K562 (cell line): ENCODE measurements around the gene ACOT9. TPM values are rescaled to one million over a fixed set of nuclear protein-coding genes. Genes with fewer than 3 reads are reported as not detected.

Experiments
- ATAC-seq: fragments of 200-7000 bp; cut with Tn5 transposase; 3 replicates; pipeline ENCODE4 v1.9.1; 2020; ENCODE audit warnings: moderate library complexity
- BruUV-seq: library from RNA; stranded (reverse); fragments of 400-500 nt; replicated peaks from 2 replicates; lab custom pipeline; 2021; lab: Mats Ljungman, UMichigan
- CTCF ChIA-PET: fragments of 300-600 bp; formaldehyde crosslinking; extraction: SDS; loops from one replicate; lab custom pipeline; 2021; ENCODE audit warnings: low intra/inter-chr PET ratio; lab: Yijun Ruan, JAX
- POLR2A ChIA-PET: fragments of 300-600, 350-650 bp; sonication (Branson Sonifier 250); formaldehyde crosslinking; extraction: SDS; loops from one replicate; lab custom pipeline; 2021; ENCODE audit warnings: antibody characterized with exemption, inconsistent platforms; lab: Yijun Ruan, JAX
- DNase-seq, 4 experiments: peaks; one replicate each; pipeline versions ENCODE4 v3.0.0 to v3.0.0-alpha.2; 2011 to 2018; ENCODE audit warnings: low spot score in 3 of 4, mixed read lengths in 3 of 4; ENCODE audit errors: extremely low read depth in 1 of 4
- FAIRE-seq: peaks from 2 replicates; lab custom pipeline; 2011; peaks lifted over from hg19 to GRCh38; lab: Jason Lieb, UNC
- H2AFZ ChIP-seq: 2 replicates; pipeline ENCODE4 v1.6.0; 2011; ENCODE audit warnings: low read depth, low read length, control low read depth, inconsistent platforms
- H3K27ac ChIP-seq: fragments of 200-600 bp; 3 replicates; pipeline ENCODE4 v1.8.0; 2011; ENCODE audit warnings: low read depth, mild to moderate bottlenecking, control low read depth, inconsistent platforms, low read length, moderate library complexity, mixed read lengths; ENCODE audit errors: extremely low read depth
- H3K27me3 ChIP-seq, 2 experiments: fragments of 300-600 bp in 1 of 2; 2 replicates in 1 of 2; 3 replicates in 1 of 2; pipeline versions ENCODE4 v1.6.0 to v1.8.0; 2011; ENCODE audit warnings: inconsistent platforms in 2 of 2, low read length in 2 of 2, mild to moderate bottlenecking in 1 of 2, mixed read lengths in 1 of 2, moderate library complexity in 1 of 2; ENCODE audit not compliant: control insufficient read depth in 2 of 2, insufficient read depth in 2 of 2
- H3K36me3 ChIP-seq: fragments of 300-600 bp; 3 replicates; pipeline ENCODE4 v1.8.0; 2011; ENCODE audit warnings: mild to moderate bottlenecking, low read length, inconsistent platforms; ENCODE audit not compliant: control insufficient read depth, insufficient read depth
- H3K4me1 ChIP-seq, 2 experiments: fragments of 200-600 bp in 1 of 2; replicated peaks in 1 of 2; 2 replicates in 1 of 2; 3 replicates in 1 of 2; pipeline versions ENCODE4 v1.5.1 to v1.8.0; 2011; ENCODE audit warnings: inconsistent platforms in 2 of 2, low read length in 2 of 2, mild to moderate bottlenecking in 1 of 2, mixed read lengths in 1 of 2, moderate library complexity in 1 of 2; ENCODE audit not compliant: control insufficient read depth in 2 of 2, insufficient read depth in 2 of 2
- H3K4me2 ChIP-seq: 2 replicates; pipeline ENCODE4 v1.6.1; 2011; ENCODE audit warnings: low read length, control low read depth, inconsistent platforms, mixed read lengths; ENCODE audit not compliant: insufficient read depth
- H3K4me3 ChIP-seq: fragments of 200-600 bp; sonication (generic), shearing (Covaris generic); 2 replicates; pipeline ENCODE4 v1.5.1; 2016; ENCODE audit warnings: control low read depth, inconsistent platforms
- H3K79me2 ChIP-seq: fragments of 200-600 bp; 3 replicates; pipeline ENCODE4 v1.8.0; 2011; ENCODE audit warnings: low read length, inconsistent platforms; ENCODE audit not compliant: control insufficient read depth, insufficient read depth
- H3K9ac ChIP-seq, 2 experiments: 2 replicates each; pipeline versions ENCODE4 v1.6.0 to v1.6.1; 2011; ENCODE audit warnings: low read depth in 2 of 2, low read length in 2 of 2, control low read depth in 1 of 2, inconsistent platforms in 1 of 2, mild to moderate bottlenecking in 1 of 2, mixed read lengths in 1 of 2; ENCODE audit not compliant: insufficient read depth in 1 of 2
- H3K9me1 ChIP-seq: one replicate; pipeline ENCODE4 v1.6.0; 2011; ENCODE audit warnings: inconsistent platforms, mild to moderate bottlenecking, low read length, moderate library complexity; ENCODE audit not compliant: control insufficient read depth, insufficient read depth
- H3K9me3 ChIP-seq: replicated peaks from 2 replicates; pipeline ENCODE4 v1.5.1; 2011; ENCODE audit warnings: low read depth, low read length, inconsistent platforms; ENCODE audit not compliant: control insufficient read depth, insufficient read depth
- H4K20me1 ChIP-seq: replicated peaks from 2 replicates; pipeline ENCODE4 v1.6.1; 2011; ENCODE audit warnings: low read length, inconsistent platforms, mixed read lengths; ENCODE audit not compliant: control insufficient read depth, insufficient read depth
- AFF4 ChIP-seq: sonication (generic); formaldehyde crosslinking; IDR thresholded peaks from 2 replicates; pipeline ENCODE4 v1.8.0; 2023; ENCODE audit warnings: mild to moderate bottlenecking, missing genetic modification reagents
- ATF1 ChIP-seq, 2 experiments: fragments of 450-650 bp in 1 of 2; IDR thresholded peaks; 2 replicates each; pipeline ENCODE4 v1.6.1; 2016; ENCODE audit warnings: missing compliant biosample characterization in 1 of 2, missing genetic modification characterization in 1 of 2
- ERF ChIP-seq: fragments of 450-650 bp; formaldehyde crosslinking; IDR thresholded peaks from 2 replicates; pipeline ENCODE4 v1.4.0; 2020; ENCODE audit warnings: mild to moderate bottlenecking, mixed read lengths
- GATAD2A ChIP-seq: fragments of 450-650 bp; IDR thresholded peaks from 2 replicates; pipeline ENCODE4 v1.6.1; 2017
- MNT ChIP-seq, 2 experiments: fragments of 450-650 bp; conservative IDR thresholded peaks; 2 replicates each; pipeline ENCODE4 v1.6.1; 2017; ENCODE audit warnings: mild to moderate bottlenecking in 2 of 2, moderate library complexity in 2 of 2
- POLR2G ChIP-seq: fragments of 200-400 bp; formaldehyde crosslinking; IDR thresholded peaks from 2 replicates; pipeline ENCODE4 v1.6.1; 2017; ENCODE audit warnings: low read depth, mild to moderate bottlenecking, antibody characterized with exemption, low read length, moderate library complexity
- RAD21 ChIP-seq, 2 experiments: fragments of 250-450 bp in 1 of 2; fragments of 450-650 bp in 1 of 2; sonication (Bioruptor Pico) in 1 of 2; formaldehyde crosslinking in 1 of 2; IDR thresholded peaks in 1 of 2; conservative IDR thresholded peaks in 1 of 2; 2 replicates each; pipeline versions ENCODE4 v1.4.0 to v1.8.0; 2020 to 2022; ENCODE audit warnings: mild to moderate bottlenecking in 2 of 2, moderate library complexity in 1 of 2
- RBM34 ChIP-seq: fragments of 200-400 bp; formaldehyde crosslinking; IDR thresholded peaks from 2 replicates; pipeline ENCODE4 v1.6.1; 2018; ENCODE audit warnings: low read length, borderline replicate concordance; ENCODE audit not compliant: insufficient read depth
- TCFL5 ChIP-seq: fragments of 250-450 bp; sonication (Bioruptor Pico); conservative IDR thresholded peaks from 2 replicates; pipeline ENCODE4 v1.6.1; 2021; ENCODE audit warnings: mild to moderate bottlenecking, moderate library complexity, matching md5 sums
- ZNF124 ChIP-seq: sonication (generic); formaldehyde crosslinking; IDR thresholded peaks from 2 replicates; pipeline ENCODE4 v1.8.1; 2022; ENCODE audit warnings: missing genetic modification reagents
- ZNF347 ChIP-seq: fragments of 450-650 bp; formaldehyde crosslinking; IDR thresholded peaks from 2 replicates; pipeline ENCODE4 v1.4.0; 2020; ENCODE audit warnings: low read depth, mild to moderate bottlenecking, moderate library complexity
- ZNF561 ChIP-seq: fragments of 450-650 bp; formaldehyde crosslinking; conservative IDR thresholded peaks from 2 replicates; pipeline ENCODE4 v1.4.0; 2020; ENCODE audit warnings: mild to moderate bottlenecking, moderate library complexity
- ZNF589 ChIP-seq: fragments of 200-800 bp; sonication (Bioruptor generic); IDR thresholded peaks from 2 replicates; pipeline ENCODE4 v1.6.1; 2016; ENCODE audit warnings: low read depth, missing genetic modification characterization, missing compliant biosample characterization
- ZNF778 ChIP-seq: fragments of 450-650 bp; formaldehyde crosslinking; IDR thresholded peaks from 2 replicates; pipeline ENCODE4 v1.4.0; 2020; ENCODE audit warnings: mild to moderate bottlenecking, moderate library complexity
- WGBS: fragments of 100-300 bp; shearing (Covaris generic); methylation state at CpG from one replicate; pipeline ENCODE4 v1.1.6; 2016; ENCODE audit warnings: low coverage, mixed read lengths; ENCODE audit not compliant: insufficient coverage; ENCODE audit errors: missing lambda C conversion rate; 5-methylcytosine and 5-hydroxymethylcytosine counted together
- in situ Hi-C: fragments of 300-500 bp; cut with MboI; formaldehyde crosslinking; loops from 4 replicates; pipeline ENCODE4 v1.15.0; 2018; ENCODE audit warnings: inconsistent platforms, mixed read lengths
- intact Hi-C: fragments of 100-400 bp; cut with micrococcal nuclease; formaldehyde crosslinking; loops from 2 replicates; pipeline ENCODE4 v1.14.2; 2022
- polyA plus RNA-seq, 8 experiments: library from polyadenylated mRNA; depleted of rRNA in 4 of 8; stranded (reverse) in 5 of 8; unstranded in 3 of 8; fragments of >200 nt; fragmentation: Nextera tagmentation in 2 of 8; fragmentation: Illumina TruSeq in 1 of 8; extraction: Ambion mirVana in 2 of 8; extraction: Trizol in 1 of 8; gene quantifications; 2 replicates each; pipeline versions ENCODE4 v1.2.1 to v1.2.3, GENCODE V29; 2011 to 2014; ENCODE audit warnings: inconsistent platforms in 1 of 8, missing spikeins in 1 of 8
- total RNA-seq, 7 experiments: library from RNA; depleted of rRNA in 6 of 7; stranded (reverse); fragments of >200 nt in 6 of 7; fragmentation: Illumina TruSeq in 2 of 7; extraction: Trizol in 2 of 7; gene quantifications; 2 replicates each; pipeline versions ENCODE4 v1.2.1 to v1.2.3, GENCODE V29; 2011 to 2021; ENCODE audit warnings: low replicate concordance in 1 of 7
- TF ChIP-seq, protein P1 (sequence below): fragments of 250-450 bp; sonication (Bioruptor Pico); IDR thresholded peaks from 2 replicates; pipeline ENCODE4 v1.4.0; 2020

The ACOT9 gene
- total and polyA plus RNA-seq, 9 of the 15 experiments (the other 6 are each of a cell fraction or from before 2014, with no cell fraction given): 31.2 to 80.9 (median 45.3) TPM

- peaks cover 5% of the 10 kb centered on the region for H3K79me2 ChIP-seq
- ATAC-seq (no peak), DNase-seq (no peak), FAIRE-seq (no peak)
- H2AFZ ChIP-seq: no peak overlapping the region
- WGBS: 43% methylated on average over 1 of the region's 1 CpG
- BruUV-seq: no TSS peak
- no peak overlapping the region for H3K4me2 ChIP-seq
- no peak overlapping the region for H3K9ac ChIP-seq
- intact Hi-C loops: no loop called here
- ChIA-PET CTCF (no interaction called here), POLR2A (no interaction called here)
- no peaks in the 10 kb centered on the region for H3K9me1 ChIP-seq
- H3K27ac ChIP-seq: no peak overlapping the region
- no peaks in the 10 kb centered on the region for H3K27me3 ChIP-seq
- no peaks in the 10 kb centered on the region for H3K9me3 ChIP-seq
- H3K4me3 ChIP-seq: no peak overlapping the region
- H4K20me1 ChIP-seq: no peaks in the 10 kb centered on the region
- H3K36me3 ChIP-seq: no peaks in the 10 kb centered on the region
- in situ Hi-C loops: no loop called here
- peaks cover 9 to 14% of the 10 kb centered on the region in 2 experiments; a peak in 4 of 5 replicates for H3K4me1 ChIP-seq
- no peak for TF ChIP-seq ZNF589
- TF ChIP-seq ATF1 (CRISPR knock-in tag; IDR thresholded peaks at IDR 0.05): no peak
- TF ChIP-seq ATF1 (tag; IDR thresholded peaks at IDR 0.05): no peak
- no peak for TF ChIP-seq ERF (CRISPR knock-in tag)
- TF ChIP-seq ZNF124: no peak
- TF ChIP-seq POLR2G: no peak
- no peak for TF ChIP-seq TCFL5 (CRISPR knock-in tag)
- no peak for TF ChIP-seq RAD21 (CRISPR knock-in tag; conservative IDR thresholded peaks at IDR 0.05 in 1 of 2, IDR thresholded peaks at IDR 0.05 in 1 of 2)
- no peak for TF ChIP-seq ZNF778 (CRISPR knock-in tag)
- no peak for TF ChIP-seq ZNF347 (CRISPR knock-in tag)
- no peak for TF ChIP-seq MNT (conservative IDR thresholded peaks at IDR 0.05)
- no peak for TF ChIP-seq AFF4 (CRISPR knock-in tag)
- TF ChIP-seq GATAD2A: no peak
- TF ChIP-seq RBM34: no peak
- TF ChIP-seq, protein P1, sequence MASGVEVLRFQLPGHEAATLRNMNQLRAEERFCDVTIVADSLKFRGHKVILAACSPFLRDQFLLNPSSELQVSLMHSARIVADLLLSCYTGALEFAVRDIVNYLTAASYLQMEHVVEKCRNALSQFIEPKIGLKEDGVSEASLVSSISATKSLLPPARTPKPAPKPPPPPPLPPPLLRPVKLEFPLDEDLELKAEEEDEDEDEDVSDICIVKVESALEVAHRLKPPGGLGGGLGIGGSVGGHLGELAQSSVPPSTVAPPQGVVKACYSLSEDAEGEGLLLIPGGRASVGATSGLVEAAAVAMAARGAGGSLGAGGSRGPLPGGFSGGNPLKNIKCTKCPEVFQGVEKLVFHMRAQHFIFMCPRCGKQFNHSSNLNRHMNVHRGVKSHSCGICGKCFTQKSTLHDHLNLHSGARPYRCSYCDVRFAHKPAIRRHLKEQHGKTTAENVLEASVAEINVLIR (CRISPR knock-in tag): no peak
- no peak for TF ChIP-seq ZNF561 (CRISPR knock-in tag)
Measured at GRCh38 chrX:23662853-23663252, 80.2 kb downstream of the ACOT9 start.
